K562 (cell line): ENCODE results near the gene ATP6V1F. TPM values are rescaled to one million over a fixed set of nuclear protein-coding genes. Genes with fewer than 3 reads are reported as not detected.

Experiments
- BRCA1 ChIP-seq, 2 experiments: fragments of 450-650 bp in 1 of 2; sonication (generic) in 1 of 2; formaldehyde crosslinking in 1 of 2; IDR thresholded peaks; 2 replicates each; pipeline versions ENCODE4 v1.5.0 to v1.6.1; 2017 to 2020; ENCODE audit warnings: mild to moderate bottlenecking in 1 of 2, missing genetic modification reagents in 1 of 2
- ETV6 ChIP-seq, 3 experiments: fragments of 150-350 bp in 1 of 3; sonication (generic) in 1 of 3; formaldehyde crosslinking in 1 of 3; IDR thresholded peaks; 2 replicates each; pipeline versions ENCODE4 v1.6.1 to v1.8.0; 2014 to 2022; ENCODE audit warnings: borderline replicate concordance in 2 of 3, low read depth in 2 of 3, antibody characterized with exemption in 1 of 3, low read length in 1 of 3, mild to moderate bottlenecking in 1 of 3, missing genetic modification reagents in 1 of 3
- GTF2E2 ChIP-seq: fragments of 200-800 bp; sonication (Bioruptor generic); IDR thresholded peaks from 2 replicates; pipeline ENCODE4 v1.6.1; 2016; ENCODE audit warnings: missing genetic modification characterization, missing compliant biosample characterization
- GTF2F1 ChIP-seq: IDR thresholded peaks from 2 replicates; pipeline ENCODE4 v1.6.1; 2011; ENCODE audit warnings: low read depth, low read length, improper control_type of control experiment
- HOXB6 ChIP-seq: fragments of 250-450 bp; sonication (Bioruptor Pico); IDR thresholded peaks from 2 replicates; pipeline ENCODE4 v1.5.1; 2022; ENCODE audit warnings: mild to moderate bottlenecking, borderline replicate concordance
- JUN ChIP-seq, 2 experiments: sonication (generic) in 1 of 2; formaldehyde crosslinking in 1 of 2; IDR thresholded peaks; 2 replicates each; pipeline versions ENCODE4 v1.6.1 to v1.8.0; 2012 to 2022; ENCODE audit warnings: borderline replicate concordance in 2 of 2, mild to moderate bottlenecking in 2 of 2, improper control_type of control experiment in 1 of 2, low read depth in 1 of 2, low read length in 1 of 2, missing genetic modification reagents in 1 of 2
- MYBL2 ChIP-seq, 2 experiments: fragments of 450-650 bp in 1 of 2; sonication (generic) in 1 of 2; formaldehyde crosslinking in 1 of 2; IDR thresholded peaks; 2 replicates each; pipeline versions ENCODE4 v1.6.1 to v1.8.1; 2017 to 2022; ENCODE audit warnings: borderline replicate concordance in 1 of 2, inconsistent platforms in 1 of 2, low read depth in 1 of 2, mild to moderate bottlenecking in 1 of 2, missing genetic modification reagents in 1 of 2, moderate library complexity in 1 of 2
- PRMT5 ChIP-seq: sonication (generic); formaldehyde crosslinking; IDR thresholded peaks from 2 replicates; pipeline ENCODE4 v1.5.0; 2020; ENCODE audit warnings: missing genetic modification reagents
- RAD21 ChIP-seq, 2 experiments: fragments of 250-450 bp in 1 of 2; fragments of 450-650 bp in 1 of 2; sonication (Bioruptor Pico) in 1 of 2; formaldehyde crosslinking in 1 of 2; IDR thresholded peaks in 1 of 2; conservative IDR thresholded peaks in 1 of 2; 2 replicates each; pipeline versions ENCODE4 v1.4.0 to v1.8.0; 2020 to 2022; ENCODE audit warnings: mild to moderate bottlenecking in 2 of 2, moderate library complexity in 1 of 2
- SLC30A9 ChIP-seq: fragments of 250-450 bp; sonication (Bioruptor Pico); IDR thresholded peaks from 2 replicates; pipeline ENCODE4 v1.8.0; 2022; ENCODE audit warnings: mild to moderate bottlenecking, moderate library complexity
- TAF15 ChIP-seq: fragments of 200-400 bp; formaldehyde crosslinking; IDR thresholded peaks from 2 replicates; pipeline ENCODE4 v1.6.1; 2017; ENCODE audit warnings: mild to moderate bottlenecking, low read depth, low read length, moderate library complexity
- ZNF253 ChIP-seq: fragments of 250-450 bp; sonication (Bioruptor Pico); conservative IDR thresholded peaks from 2 replicates; pipeline ENCODE4 v1.6.1; 2021; ENCODE audit warnings: mild to moderate bottlenecking
- ZNF445 ChIP-seq: fragments of 250-450 bp; sonication (Bioruptor Pico); IDR thresholded peaks from 2 replicates; pipeline ENCODE4 v1.4.0; 2020; ENCODE audit warnings: low read depth, mild to moderate bottlenecking, moderate library complexity
- polyA plus RNA-seq, 8 experiments: library from polyadenylated mRNA; depleted of rRNA in 4 of 8; stranded (reverse) in 5 of 8; unstranded in 3 of 8; fragments of >200 nt; fragmentation: Nextera tagmentation in 2 of 8; fragmentation: Illumina TruSeq in 1 of 8; extraction: Ambion mirVana in 2 of 8; extraction: Trizol in 1 of 8; gene quantifications; 2 replicates each; pipeline versions ENCODE4 v1.2.1 to v1.2.3, GENCODE V29; 2011 to 2014; ENCODE audit warnings: inconsistent platforms in 1 of 8, missing spikeins in 1 of 8
- total RNA-seq, 7 experiments: library from RNA; depleted of rRNA in 6 of 7; stranded (reverse); fragments of >200 nt in 6 of 7; fragmentation: Illumina TruSeq in 2 of 7; extraction: Trizol in 2 of 7; gene quantifications; 2 replicates each; pipeline versions ENCODE4 v1.2.1 to v1.2.3, GENCODE V29; 2011 to 2021; ENCODE audit warnings: low replicate concordance in 1 of 7
- TF ChIP-seq, protein P1 (sequence below), 2 experiments: IDR thresholded peaks; 2 replicates each; pipeline ENCODE4 v1.6.1; 2011; ENCODE audit warnings: borderline replicate concordance in 1 of 2, control low read depth in 1 of 2, low read depth in 1 of 2, low read length in 1 of 2, mild to moderate bottlenecking in 1 of 2, mixed read lengths in 1 of 2, moderate library complexity in 1 of 2; ENCODE audit not compliant: insufficient read depth in 1 of 2, insufficient read length in 1 of 2, poor library complexity in 1 of 2, severe bottlenecking in 1 of 2; ENCODE audit errors: extremely low read depth in 1 of 2
- TF ChIP-seq, protein P2 (sequence below): sonication (generic); formaldehyde crosslinking; IDR thresholded peaks from 2 replicates; pipeline ENCODE4 v1.8.0; 2022; ENCODE audit warnings: mild to moderate bottlenecking, missing genetic modification reagents
- TF ChIP-seq, protein P3 (sequence below): fragments of 250-450 bp; sonication (Bioruptor Pico); IDR thresholded peaks from 2 replicates; pipeline ENCODE4 v1.4.0; 2020; ENCODE audit warnings: mild to moderate bottlenecking, moderate library complexity, borderline replicate concordance
- TF ChIP-seq, protein P4 (sequence below): sonication (generic); formaldehyde crosslinking; IDR thresholded peaks from 2 replicates; pipeline ENCODE4 v1.8.0; 2022; ENCODE audit warnings: missing genetic modification reagents, mild to moderate bottlenecking, moderate library complexity, borderline replicate concordance

Gene ATP6V1F
- total and polyA plus RNA-seq, 9 of the 15 experiments (the other 6 are each of a cell fraction or from before 2014, with no cell fraction given) = 206 to 1,123 (median 542) TPM

DNA sequence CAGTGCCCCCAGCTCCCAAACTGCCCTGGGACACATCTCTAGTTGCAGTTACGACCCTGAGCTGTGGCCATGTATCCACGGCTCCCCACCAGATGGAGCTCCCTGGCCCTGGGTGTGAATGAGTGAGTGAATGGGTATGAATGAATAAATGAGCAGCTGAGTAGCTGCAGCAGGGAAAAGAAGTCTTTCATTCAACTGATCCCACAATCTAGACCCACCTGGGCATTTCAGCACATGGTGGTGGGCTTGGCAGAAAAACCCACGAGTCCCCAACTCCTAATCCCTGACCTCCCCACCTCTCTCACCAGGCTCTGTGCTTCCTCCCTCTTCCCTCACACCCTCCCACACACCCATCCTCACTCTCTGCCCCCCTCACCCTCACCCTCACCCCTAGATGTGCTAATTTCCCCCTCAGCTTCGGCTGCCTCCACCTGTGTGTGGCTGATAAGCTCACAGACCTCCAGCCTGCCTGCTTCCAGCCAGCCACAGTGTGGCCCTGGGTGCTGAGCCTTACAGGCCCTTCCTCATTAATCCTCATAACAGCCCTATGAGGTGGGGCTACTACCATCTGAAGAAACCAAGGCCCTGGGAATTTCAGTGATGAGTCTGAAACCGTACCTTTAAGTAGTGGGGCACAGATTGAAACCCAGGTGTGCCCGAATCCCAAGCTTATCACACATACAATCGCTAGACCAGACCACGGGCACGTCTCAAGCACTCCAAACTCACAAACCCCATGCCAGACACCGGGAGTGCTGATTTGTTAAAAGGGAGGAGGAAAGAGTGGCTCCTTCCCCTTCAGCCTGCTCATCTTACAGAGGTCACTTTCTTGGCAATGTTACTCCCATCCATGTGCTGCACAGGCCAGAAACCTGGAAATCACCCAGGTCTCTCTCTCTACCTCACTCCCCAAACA, 2.2 kb upstream of the ATP6V1F start (continued):
- TF ChIP-seq RAD21 (CRISPR knock-in tag; conservative IDR thresholded peaks at IDR 0.05 in 1 of 2, IDR thresholded peaks at IDR 0.05 in 1 of 2) = peak in 1 of 2 experiments; percentile 45; a peak in 2 of 4 replicates
- no peak for TF ChIP-seq GTF2E2
- no peak for TF ChIP-seq TAF15
- TF ChIP-seq ETV6 (IDR thresholded peaks at IDR 0.05; ENCODE audit: borderline replicate concordance in 1 of 2, low read depth in 2 of 2, low read length in 1 of 2) = peak in 1 of 2 experiments; percentile 54; a peak in 1 of 4 replicates
- no peak for TF ChIP-seq ETV6 (CRISPR knock-in tag; IDR thresholded peaks at IDR 0.05; ENCODE audit: borderline replicate concordance)
- TF ChIP-seq ZNF253 (CRISPR knock-in tag) = no peak
- TF ChIP-seq JUN (IDR thresholded peaks at IDR 0.05; ENCODE audit: borderline replicate concordance, low read depth, low read length) = no peak; the same call in 1 of the 2 replicates
- 0 out of 2 replicates have a peak, but pooled peaks have one; percentile 19 for TF ChIP-seq JUN (CRISPR knock-in tag; IDR thresholded peaks at IDR 0.05; ENCODE audit: borderline replicate concordance)
- no peak for TF ChIP-seq HOXB6
- no peak for TF ChIP-seq ZNF445 (CRISPR knock-in tag)
- TF ChIP-seq PRMT5 (CRISPR knock-in tag) = no peak
- TF ChIP-seq, protein P1, sequence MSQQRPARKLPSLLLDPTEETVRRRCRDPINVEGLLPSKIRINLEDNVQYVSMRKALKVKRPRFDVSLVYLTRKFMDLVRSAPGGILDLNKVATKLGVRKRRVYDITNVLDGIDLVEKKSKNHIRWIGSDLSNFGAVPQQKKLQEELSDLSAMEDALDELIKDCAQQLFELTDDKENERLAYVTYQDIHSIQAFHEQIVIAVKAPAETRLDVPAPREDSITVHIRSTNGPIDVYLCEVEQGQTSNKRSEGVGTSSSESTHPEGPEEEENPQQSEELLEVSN (IDR thresholded peaks at IDR 0.05; ENCODE audit: borderline replicate concordance in 1 of 2, extremely low read depth in 1 of 2, insufficient read depth in 1 of 2, insufficient read length in 1 of 2, low read depth in 1 of 2, low read length in 1 of 2, poor library complexity in 1 of 2, severe bottlenecking in 1 of 2) = peak; percentile 45 to 65
- no peak for TF ChIP-seq SLC30A9 (CRISPR knock-in tag)
- TF ChIP-seq MYBL2 (IDR thresholded peaks at IDR 0.05; ENCODE audit: low read depth) = no peak
- TF ChIP-seq MYBL2 (CRISPR knock-in tag; IDR thresholded peaks at IDR 0.05; ENCODE audit: borderline replicate concordance) = no peak
- TF ChIP-seq, protein P2, sequence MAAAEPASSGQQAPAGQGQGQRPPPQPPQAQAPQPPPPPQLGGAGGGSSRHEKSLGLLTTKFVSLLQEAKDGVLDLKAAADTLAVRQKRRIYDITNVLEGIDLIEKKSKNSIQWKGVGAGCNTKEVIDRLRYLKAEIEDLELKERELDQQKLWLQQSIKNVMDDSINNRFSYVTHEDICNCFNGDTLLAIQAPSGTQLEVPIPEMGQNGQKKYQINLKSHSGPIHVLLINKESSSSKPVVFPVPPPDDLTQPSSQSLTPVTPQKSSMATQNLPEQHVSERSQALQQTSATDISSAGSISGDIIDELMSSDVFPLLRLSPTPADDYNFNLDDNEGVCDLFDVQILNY (CRISPR knock-in tag) = no peak
- no peak for TF ChIP-seq GTF2F1
- TF ChIP-seq, protein P3, sequence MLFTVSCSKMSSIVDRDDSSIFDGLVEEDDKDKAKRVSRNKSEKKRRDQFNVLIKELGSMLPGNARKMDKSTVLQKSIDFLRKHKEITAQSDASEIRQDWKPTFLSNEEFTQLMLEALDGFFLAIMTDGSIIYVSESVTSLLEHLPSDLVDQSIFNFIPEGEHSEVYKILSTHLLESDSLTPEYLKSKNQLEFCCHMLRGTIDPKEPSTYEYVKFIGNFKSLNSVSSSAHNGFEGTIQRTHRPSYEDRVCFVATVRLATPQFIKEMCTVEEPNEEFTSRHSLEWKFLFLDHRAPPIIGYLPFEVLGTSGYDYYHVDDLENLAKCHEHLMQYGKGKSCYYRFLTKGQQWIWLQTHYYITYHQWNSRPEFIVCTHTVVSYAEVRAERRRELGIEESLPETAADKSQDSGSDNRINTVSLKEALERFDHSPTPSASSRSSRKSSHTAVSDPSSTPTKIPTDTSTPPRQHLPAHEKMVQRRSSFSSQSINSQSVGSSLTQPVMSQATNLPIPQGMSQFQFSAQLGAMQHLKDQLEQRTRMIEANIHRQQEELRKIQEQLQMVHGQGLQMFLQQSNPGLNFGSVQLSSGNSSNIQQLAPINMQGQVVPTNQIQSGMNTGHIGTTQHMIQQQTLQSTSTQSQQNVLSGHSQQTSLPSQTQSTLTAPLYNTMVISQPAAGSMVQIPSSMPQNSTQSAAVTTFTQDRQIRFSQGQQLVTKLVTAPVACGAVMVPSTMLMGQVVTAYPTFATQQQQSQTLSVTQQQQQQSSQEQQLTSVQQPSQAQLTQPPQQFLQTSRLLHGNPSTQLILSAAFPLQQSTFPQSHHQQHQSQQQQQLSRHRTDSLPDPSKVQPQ (CRISPR knock-in tag) = 0 out of 2 replicates have a peak, but pooled peaks have one; percentile 37
- TF ChIP-seq, protein P4, sequence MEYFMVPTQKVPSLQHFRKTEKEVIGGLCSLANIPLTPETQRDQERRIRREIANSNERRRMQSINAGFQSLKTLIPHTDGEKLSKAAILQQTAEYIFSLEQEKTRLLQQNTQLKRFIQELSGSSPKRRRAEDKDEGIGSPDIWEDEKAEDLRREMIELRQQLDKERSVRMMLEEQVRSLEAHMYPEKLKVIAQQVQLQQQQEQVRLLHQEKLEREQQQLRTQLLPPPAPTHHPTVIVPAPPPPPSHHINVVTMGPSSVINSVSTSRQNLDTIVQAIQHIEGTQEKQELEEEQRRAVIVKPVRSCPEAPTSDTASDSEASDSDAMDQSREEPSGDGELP (CRISPR knock-in tag) = peak; percentile 96
- TF ChIP-seq BRCA1 (IDR thresholded peaks at IDR 0.05) = no peak
- no peak for TF ChIP-seq BRCA1 (CRISPR knock-in tag; IDR thresholded peaks at IDR 0.05)
